ENCODE data around the gene MYO10.
"Not testable (repeated sequence)": the region's sequence is repeated elsewhere in the genome, so short reads cannot be mapped to it uniquely, and the experiment has no call there.

MYO10 gene

GRCh38 chr5:16862777-16863176 lies 73.3 kb downstream of the MYO10 start:
- DNase-seq (ENCODE audit: low read depth), result no peak

- no peak for DNase-seq (ENCODE audit: low read depth)
Measured at GRCh38 chr5:16859346-16859745, 76.7 kb downstream of the MYO10 start.

GRCh38 chr5:16858151-16858550 lies 77.9 kb downstream of the MYO10 start:
- DNase-seq (ENCODE audit: low read depth), result no peak

GRCh38 chr5:16857635-16858034 lies 78.5 kb downstream of the MYO10 start:
- no peak for DNase-seq (ENCODE audit: low read depth)

- DNase-seq (ENCODE audit: low read depth), result no peak
Measured at GRCh38 chr5:16856531-16856930, 79.6 kb downstream of the MYO10 start.

GRCh38 chr5:16855898-16856297 lies 80.2 kb downstream of the MYO10 start:
- no peak for DNase-seq (ENCODE audit: low read depth)

GRCh38 chr5:16855485-16855884 lies 80.6 kb downstream of the MYO10 start:
- DNase-seq (ENCODE audit: low read depth), result no peak

GRCh38 chr5:16854351-16854750 lies 81.7 kb downstream of the MYO10 start:
- no peak for DNase-seq (ENCODE audit: low read depth)

- no peak for DNase-seq (ENCODE audit: low read depth)
Measured at GRCh38 chr5:16853518-16853917, 82.6 kb downstream of the MYO10 start.

GRCh38 chr5:16852251-16853005 lies 83.7 kb downstream of the MYO10 start:
- DNase-seq (ENCODE audit: low read depth), result no peak

GRCh38 chr5:16849775-16850174 lies 86.3 kb downstream of the MYO10 start:
- DNase-seq (ENCODE audit: low read depth), result no peak

GRCh38 chr5:16849181-16849580 lies 86.9 kb downstream of the MYO10 start:
- DNase-seq (ENCODE audit: low read depth), result no peak

GRCh38 chr5:16844952-16845351 lies 91.1 kb downstream of the MYO10 start:
- DNase-seq (ENCODE audit: low read depth), result no peak

- no peak for DNase-seq (ENCODE audit: low read depth)
Measured at GRCh38 chr5:16842896-16843295, 93.2 kb downstream of the MYO10 start.

GRCh38 chr5:16841416-16841815 lies 94.7 kb downstream of the MYO10 start:
- DNase-seq (ENCODE audit: low read depth), result no peak

- DNase-seq (ENCODE audit: low read depth), result no peak
Measured at GRCh38 chr5:16837305-16837704, 98.8 kb downstream of the MYO10 start.

- no peak for DNase-seq (ENCODE audit: low read depth)
Measured at GRCh38 chr5:16834029-16834428, 102.1 kb downstream of the MYO10 start.

GRCh38 chr5:16831326-16831725 lies 104.8 kb downstream of the MYO10 start:
- not testable (repeated sequence) for DNase-seq (ENCODE audit: low read depth)

- DNase-seq (ENCODE audit: low read depth), result no peak
Measured at GRCh38 chr5:16827755-16828154, 108.3 kb downstream of the MYO10 start.

GRCh38 chr5:16826379-16827125 lies 109.5 kb downstream of the MYO10 start:
- no peak for DNase-seq (ENCODE audit: low read depth)

GRCh38 chr5:16819522-16820167 lies 116.4 kb downstream of the MYO10 start:
- DNase-seq (ENCODE audit: low read depth), result peak; percentile 81

- DNase-seq (ENCODE audit: low read depth), result no peak
Measured at GRCh38 chr5:16815432-16815831, 120.7 kb downstream of the MYO10 start.

GRCh38 chr5:16812911-16813310 lies 123.2 kb downstream of the MYO10 start:
- DNase-seq (ENCODE audit: low read depth), result no peak
